Immature natural killer cell (primary cell): ENCODE data around the gene LRRC17. TPM values are rescaled to one million over a fixed set of nuclear protein-coding genes. Genes with fewer than 3 reads are reported as not detected.
"Not testable (repeated sequence)": the region's sequence is repeated elsewhere in the genome, so short reads cannot be mapped to it uniquely, and the experiment has no call there.

Source experiments
- DNase-seq, 3 donors: peaks; one replicate each; pipeline ENCODE4 v3.0.0; 2022; ENCODE audit warnings: mixed read lengths in 1 of 3
- H3K27ac Mint-ChIP-seq, 6 donors: one replicate each; pipeline ENCODE4 v1.8.0; 2020; ENCODE audit warnings: mixed read lengths in 6 of 6, mild to moderate bottlenecking in 5 of 6, inconsistent platforms in 4 of 6, moderate library complexity in 3 of 6
- H3K27me3 Mint-ChIP-seq, 3 donors: one replicate each; pipeline ENCODE4 v1.8.0; 2020 to 2021; ENCODE audit warnings: low read depth in 3 of 3, mild to moderate bottlenecking in 3 of 3, mixed read lengths in 3 of 3, moderate library complexity in 3 of 3, inconsistent platforms in 1 of 3
- H3K36me3 Mint-ChIP-seq, 3 donors: one replicate each; pipeline ENCODE4 v1.8.0; 2020; ENCODE audit warnings: mixed read lengths in 3 of 3, inconsistent platforms in 2 of 3, mild to moderate bottlenecking in 2 of 3
- H3K4me1 Mint-ChIP-seq, 2 donors: one replicate each; pipeline ENCODE4 v1.8.0; 2020; ENCODE audit warnings: inconsistent platforms in 2 of 2, mild to moderate bottlenecking in 2 of 2, mixed read lengths in 2 of 2, moderate library complexity in 1 of 2
- H3K4me3 Mint-ChIP-seq, 5 donors: one replicate each; pipeline ENCODE4 v1.8.0; 2020; ENCODE audit warnings: mild to moderate bottlenecking in 5 of 5, mixed read lengths in 5 of 5, inconsistent platforms in 3 of 5, moderate library complexity in 3 of 5
- H3K9me3 Mint-ChIP-seq, 6 donors: one replicate each; pipeline ENCODE4 v1.8.0; 2020; ENCODE audit warnings: mild to moderate bottlenecking in 6 of 6, mixed read lengths in 6 of 6, inconsistent platforms in 4 of 6, moderate library complexity in 3 of 6
- polyA plus RNA-seq, 3 donors: library from polyadenylated mRNA; unstranded; fragments of 300-500 nt; fragmentation: Illumina TruSeq; gene quantifications; one replicate each; pipeline ENCODE4 v1.2.3, GENCODE V29; 2021

The LRRC17 gene
- polyA plus RNA-seq, 3 donors from 2014 or later, result not detected

GRCh38 chr7:102890292-102890970, 22.4 kb upstream of the LRRC17 start:
- Mint-ChIP-seq H3K27ac (no peak overlapping the region), H3K4me3 (no peak overlapping the region), H3K27me3 (peaks cover 0 to 3% (median 1%) of the 10 kb centered on the region in 3 donors), H3K36me3 (peaks cover 0 to 3% (median 0%) of the 10 kb centered on the region in 3 donors), H3K4me1 (peaks cover 0 to 9% of the 10 kb centered on the region in 2 donors), H3K9me3 (no peaks in the 10 kb centered on the region)
- no peak for DNase-seq

GRCh38 chr7:102890971-102891692, 21.7 kb upstream of the LRRC17 start:
- Mint-ChIP-seq H3K4me1 (peaks cover 0 to 9% of the 10 kb centered on the region in 2 donors), H3K27ac (no peak overlapping the region), H3K9me3 (no peaks in the 10 kb centered on the region), H3K4me3 (no peak overlapping the region), H3K36me3 (peaks cover 0 to 3% (median 0%) of the 10 kb centered on the region in 3 donors), H3K27me3 (peaks cover 0 to 3% (median 1%) of the 10 kb centered on the region in 3 donors)
- DNase-seq, result no peak

- Mint-ChIP-seq H3K4me3 (no peak overlapping the region), H3K27me3 (peaks cover 0 to 3% (median 1%) of the 10 kb centered on the region in 3 donors), H3K36me3 (peaks cover 0 to 3% (median 0%) of the 10 kb centered on the region in 3 donors), H3K27ac (no peak overlapping the region), H3K4me1 (peaks cover 0 to 9% of the 10 kb centered on the region in 2 donors), H3K9me3 (peaks cover 0 to 2% (median 0%) of the 10 kb centered on the region in 6 donors)
- DNase-seq, result no peak
These were observed 21.0 kb upstream of the LRRC17 start for GRCh38 chr7:102891693-102892261.

- Mint-ChIP-seq H3K9me3 (peaks cover 0 to 2% (median 0%) of the 10 kb centered on the region in 6 donors), H3K4me3 (no peak overlapping the region), H3K27ac (peak overlapping the region in 1 of 6 donors; percentile 20), H3K27me3 (peaks cover 0 to 1% (median 1%) of the 10 kb centered on the region in 3 donors), H3K36me3 (peaks cover 0 to 3% (median 0%) of the 10 kb centered on the region in 3 donors), H3K4me1 (peaks cover 0 to 9% of the 10 kb centered on the region in 2 donors)
- no peak for DNase-seq
These were observed 20.0 kb upstream of the LRRC17 start for GRCh38 chr7:102892631-102893278.

- Mint-ChIP-seq H3K4me1 (peaks cover 0 to 9% of the 10 kb centered on the region in 2 donors), H3K36me3 (no peaks in the 10 kb centered on the region), H3K27me3 (peaks cover 0 to 1% (median 1%) of the 10 kb centered on the region in 3 donors), H3K27ac (no peak overlapping the region), H3K9me3 (peaks cover 0 to 2% (median 0%) of the 10 kb centered on the region in 6 donors), H3K4me3 (no peak overlapping the region)
- no peak for DNase-seq
These were observed 17.2 kb upstream of the LRRC17 start for GRCh38 chr7:102895602-102896001.

GRCh38 chr7:102896585-102896984, 16.2 kb upstream of the LRRC17 start:
- peaks cover 0 to 3% (median 1%) of the 10 kb centered on the region in 3 donors for H3K27me3 Mint-ChIP-seq
- peaks cover 0 to 2% (median 0%) of the 10 kb centered on the region in 6 donors for H3K9me3 Mint-ChIP-seq
- no peak overlapping the region for H3K4me3 Mint-ChIP-seq
- no peaks in the 10 kb centered on the region for H3K36me3 Mint-ChIP-seq
- H3K4me1 Mint-ChIP-seq, result peaks cover 0 to 9% of the 10 kb centered on the region in 2 donors
- no peak for DNase-seq
- no peak overlapping the region for H3K27ac Mint-ChIP-seq

- DNase-seq, result no peak
- no peak overlapping the region for H3K4me3 Mint-ChIP-seq
- H3K4me1 Mint-ChIP-seq, result peaks cover 0 to 9% of the 10 kb centered on the region in 2 donors
- H3K27me3 Mint-ChIP-seq, result peaks cover 0 to 3% (median 1%) of the 10 kb centered on the region in 3 donors
- no peak overlapping the region for H3K27ac Mint-ChIP-seq
- H3K36me3 Mint-ChIP-seq, result no peaks in the 10 kb centered on the region
- H3K9me3 Mint-ChIP-seq, result peaks cover 0 to 2% (median 0%) of the 10 kb centered on the region in 6 donors
These were observed 15.6 kb upstream of the LRRC17 start for GRCh38 chr7:102897211-102897631.

- no peak overlapping the region for H3K4me3 Mint-ChIP-seq
- H3K27me3 Mint-ChIP-seq, result peaks cover 0 to 3% (median 1%) of the 10 kb centered on the region in 3 donors
- DNase-seq, result no peak
- H3K27ac Mint-ChIP-seq, result no peak overlapping the region
- no peaks in the 10 kb centered on the region for H3K36me3 Mint-ChIP-seq
- H3K4me1 Mint-ChIP-seq, result peaks cover 0 to 3% of the 10 kb centered on the region in 2 donors
- H3K9me3 Mint-ChIP-seq, result peaks cover 0 to 2% (median 0%) of the 10 kb centered on the region in 6 donors
These were observed 14.8 kb upstream of the LRRC17 start for GRCh38 chr7:102897856-102898531.

- Mint-ChIP-seq H3K4me1 (no peaks in the 10 kb centered on the region), H3K36me3 (no peaks in the 10 kb centered on the region), H3K4me3 (no peak overlapping the region), H3K27ac (no peak overlapping the region), H3K9me3 (peaks cover 0 to 2% (median 0%) of the 10 kb centered on the region in 6 donors), H3K27me3 (peaks cover 0 to 3% (median 1%) of the 10 kb centered on the region in 3 donors)
- no peak for DNase-seq
These were observed 14.3 kb upstream of the LRRC17 start for GRCh38 chr7:102898532-102898859.

- not testable (repeated sequence) for DNase-seq, H3K9me3 Mint-ChIP-seq, H3K27me3 Mint-ChIP-seq, H3K27ac Mint-ChIP-seq, H3K4me3 Mint-ChIP-seq, H3K4me1 Mint-ChIP-seq, H3K36me3 Mint-ChIP-seq
These were observed 10.7 kb upstream of the LRRC17 start for GRCh38 chr7:102902052-102902451.

- not testable (repeated sequence) for H3K36me3 Mint-ChIP-seq, H3K4me3 Mint-ChIP-seq, DNase-seq, H3K27ac Mint-ChIP-seq, H3K27me3 Mint-ChIP-seq, H3K4me1 Mint-ChIP-seq
- peaks cover 0 to 11% (median 4%) of the 10 kb centered on the region in 6 donors for H3K9me3 Mint-ChIP-seq
These were observed 9.2 kb upstream of the LRRC17 start for GRCh38 chr7:102903576-102903975.

GRCh38 chr7:102908676-102909075, 4.1 kb upstream of the LRRC17 start:
- Mint-ChIP-seq H3K27ac (no peak overlapping the region), H3K36me3 (no peaks in the 10 kb centered on the region), H3K9me3 (peaks cover 0 to 12% (median 4%) of the 10 kb centered on the region in 6 donors), H3K4me3 (no peak overlapping the region), H3K4me1 (no peaks in the 10 kb centered on the region), H3K27me3 (peaks cover 0 to 10% (median 7%) of the 10 kb centered on the region in 3 donors)
- DNase-seq, result no peak

- Mint-ChIP-seq H3K27ac (no peak overlapping the region), H3K4me3 (no peak overlapping the region), H3K9me3 (no peaks in the 10 kb centered on the region), H3K4me1 (no peaks in the 10 kb centered on the region), H3K27me3 (peaks cover 0 to 7% (median 2%) of the 10 kb centered on the region in 3 donors), H3K36me3 (no peaks in the 10 kb centered on the region)
- DNase-seq, result no peak
These were observed 1.0 kb downstream of the LRRC17 start for GRCh38 chr7:102913826-102914225.
